ENCODE data around the gene RBM44. TPM values are rescaled to one million over a fixed set of nuclear protein-coding genes. Genes with fewer than 3 reads are reported as not detected.
"Not testable (repeated sequence)": the region's sequence is repeated elsewhere in the genome, so short reads cannot be mapped to it uniquely, and the experiment has no call there.

Gene RBM44
- total RNA-seq, 2 experiments from 2014 or later: 0.25 to 0.34 TPM

DNA sequence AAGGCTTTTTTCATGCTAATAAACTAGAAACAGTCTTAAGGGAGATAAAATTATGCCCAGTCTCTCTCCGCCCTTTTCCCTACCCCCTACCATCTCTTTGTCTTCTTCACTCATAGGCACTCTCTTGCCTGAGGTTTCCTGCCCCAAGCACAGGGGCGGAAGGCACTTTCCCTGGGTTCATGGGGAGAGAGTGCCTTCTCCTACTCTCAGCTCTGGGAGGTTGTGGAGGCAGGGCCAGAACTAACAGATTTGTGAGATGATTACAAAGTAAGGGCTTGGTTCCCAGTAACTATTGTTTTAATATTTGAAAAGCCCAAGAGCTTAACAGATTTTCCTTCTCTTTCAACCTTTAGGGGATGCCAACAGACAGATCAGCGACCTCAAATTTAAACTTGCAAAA is 26.1 kb upstream of the RBM44 start:
- ChIA-PET CTCF (interaction anchor here (0.7 kb wide), 1 partner anchor 99 kb away, joined by 3 read pairs; no protein-coding TSS in a partner anchor), POLR2A (no interaction called here)

GRCh38 chr2:237773826-237774225 is 24.8 kb upstream of the RBM44 start:
- CTCF ChIA-PET: interaction anchor here (0.7 kb wide), 2 partner anchors 78 to 194 kb away, joined by 3 to 4 read pairs; no protein-coding TSS in a partner anchor
- POLR2A ChIA-PET: no interaction called here

- ChIA-PET POLR2A (no interaction called here), CTCF (interaction anchor here (0.6 to 1.4 kb wide), 5 partner anchors 14 to 193 kb away, joined by 3 read pairs; no protein-coding TSS in a partner anchor)
These were observed 23.6 kb upstream of the RBM44 start for GRCh38 chr2:237774811-237775553.

DNA sequence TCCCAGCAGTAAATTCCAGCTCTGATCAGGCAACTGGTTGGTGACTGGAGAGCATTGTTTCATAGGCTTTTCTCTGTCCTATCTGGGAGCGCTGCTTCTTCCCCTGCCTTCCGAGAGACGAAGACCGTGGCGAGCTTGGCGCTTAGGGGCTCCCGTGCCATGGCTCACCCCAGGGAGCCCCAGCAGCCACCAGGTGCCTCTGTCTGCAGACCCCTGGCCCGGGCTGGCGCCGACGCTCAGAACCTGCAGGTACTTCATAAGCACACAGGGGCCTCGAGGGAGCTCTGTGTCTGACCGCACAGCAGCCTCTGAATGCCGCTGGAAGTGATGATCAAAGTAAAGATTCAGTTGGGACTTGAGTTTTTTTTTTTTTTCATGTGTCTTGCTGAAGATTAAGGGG is 19.1 kb upstream of the RBM44 start:
- CTCF ChIA-PET: interaction anchor here (1.0 kb wide), 1 partner anchor 51 kb away, joined by 3 read pairs; no protein-coding TSS in a partner anchor
- POLR2A ChIA-PET: no interaction called here

- CTCF ChIA-PET: no interaction called here
- POLR2A ChIA-PET: no interaction called here
These were observed 16.4 kb upstream of the RBM44 start for GRCh38 chr2:237782181-237782580.

DNA sequence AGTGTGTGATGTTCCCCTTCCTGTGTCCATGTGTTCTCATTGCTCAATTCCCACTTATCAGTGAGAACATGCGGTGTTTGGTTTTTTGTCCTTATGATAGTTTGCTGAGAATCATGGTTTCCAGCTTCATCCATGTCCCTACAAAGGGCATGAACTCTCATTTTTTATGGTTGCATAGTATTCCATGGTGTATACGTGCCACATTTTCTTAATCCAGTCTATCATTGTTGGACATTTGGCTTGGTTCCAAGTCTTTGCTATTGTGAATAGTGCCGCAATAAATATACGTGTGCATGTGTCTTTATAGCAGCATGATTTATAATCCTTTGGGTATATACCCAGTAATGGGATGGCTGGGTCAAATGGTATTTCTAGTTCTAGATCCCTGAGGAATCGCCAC is 14.9 kb upstream of the RBM44 start:
- POLR2A ChIA-PET, CTCF ChIA-PET: not testable (repeated sequence)

DNA sequence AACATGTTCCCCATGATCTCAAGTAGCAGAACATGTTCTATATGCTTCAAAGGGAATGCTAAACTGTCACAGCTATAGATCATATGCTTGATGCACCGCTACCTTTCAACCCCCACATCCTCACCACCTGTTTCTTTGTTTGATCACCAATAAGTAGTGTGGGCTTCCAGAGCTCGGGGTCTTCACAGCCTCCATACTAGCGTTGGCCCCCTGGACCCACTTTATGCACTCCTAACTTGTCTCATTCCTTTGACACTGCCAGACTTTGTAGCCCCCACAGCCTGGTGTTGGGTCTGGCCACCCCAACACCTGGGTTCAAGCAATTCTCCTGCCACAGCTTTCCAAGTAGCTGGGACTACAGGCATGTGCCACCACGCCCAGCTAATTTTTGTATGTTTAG is 11.6 kb upstream of the RBM44 start:
- ChIA-PET CTCF (interaction anchor here (0.7 to 1.3 kb wide), 2 partner anchors 42 to 64 kb away, joined by 3 read pairs; no protein-coding TSS in a partner anchor), POLR2A (no interaction called here)

DNA sequence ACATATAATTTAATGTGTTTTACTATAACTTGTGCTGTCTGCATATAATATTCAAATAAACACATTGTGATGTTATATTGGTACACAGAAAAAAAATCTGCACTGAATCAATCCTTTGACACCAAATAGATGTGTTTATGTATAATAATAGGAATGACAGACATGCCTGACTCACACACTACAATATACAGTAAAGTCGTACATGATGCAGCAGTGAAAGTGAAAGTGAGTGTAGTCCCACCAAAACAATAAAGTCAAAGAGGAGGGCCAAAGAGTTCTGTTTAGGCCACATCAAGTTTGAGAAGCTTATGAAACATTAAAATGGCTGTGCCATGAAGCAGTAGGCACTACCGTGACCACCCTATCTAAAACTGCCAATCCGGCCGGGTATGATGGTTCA is 8.2 kb upstream of the RBM44 start:
- ChIA-PET POLR2A (no interaction called here), CTCF (no interaction called here)

DNA sequence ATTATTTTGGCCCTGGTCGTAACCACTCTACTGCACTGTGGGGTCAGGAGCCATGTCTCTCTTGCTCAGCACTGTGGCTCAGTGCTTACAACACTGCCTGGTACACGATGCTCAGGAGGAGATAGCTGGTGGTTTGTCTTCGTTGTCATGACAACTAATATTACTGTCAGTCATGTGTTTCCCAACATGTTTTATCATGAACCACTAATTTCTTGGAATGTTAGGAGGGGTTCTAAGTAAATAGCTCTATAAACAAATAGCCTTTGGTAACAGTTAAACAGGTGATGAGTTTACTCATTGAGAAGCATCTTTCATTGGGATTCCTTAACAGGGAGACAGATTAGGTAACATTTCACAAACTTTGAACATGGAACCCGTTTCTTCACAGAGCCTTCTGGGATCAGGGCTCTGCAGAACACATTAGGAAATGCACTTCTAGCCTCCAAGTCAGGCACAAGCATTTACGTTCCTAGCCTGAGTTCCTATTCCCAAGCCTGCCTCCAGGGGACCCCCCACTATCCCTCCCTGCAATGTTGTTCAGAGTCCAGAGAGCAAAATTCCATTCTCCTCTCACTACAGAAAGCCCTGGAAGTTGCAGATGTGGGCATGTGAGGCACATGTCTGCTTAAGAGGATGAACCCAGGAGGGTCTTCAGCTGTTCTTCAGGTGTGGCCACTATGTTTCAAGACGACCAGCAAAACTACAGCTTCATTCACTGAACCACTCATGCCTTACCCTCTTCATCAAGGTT is 6.4 kb upstream of the RBM44 start:
- POLR2A ChIA-PET: no interaction called here

DNA sequence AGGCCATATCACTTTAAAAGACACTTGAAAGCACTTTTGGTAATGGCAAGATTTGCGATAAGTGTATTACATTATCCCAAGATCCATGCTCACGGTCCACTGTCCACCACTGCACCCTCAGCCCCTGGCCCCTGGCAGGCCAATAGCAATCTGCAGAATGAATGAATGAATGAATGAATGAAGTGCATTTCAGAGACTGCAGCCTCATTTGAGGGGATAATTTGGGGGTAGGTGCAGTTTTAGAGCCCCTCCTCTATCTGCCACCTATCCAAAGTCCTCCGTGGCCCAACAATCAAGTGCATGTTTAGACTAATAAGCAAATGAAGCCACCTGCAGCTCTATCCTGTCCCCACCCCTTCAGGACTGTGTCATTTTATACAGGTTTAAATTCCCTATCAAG is 1.3 kb upstream of the RBM44 start:
- POLR2A ChIA-PET: no interaction called here
- CTCF ChIA-PET: no interaction called here

More for the DNA sequence above, 6.4 kb upstream of the RBM44 start:
- CTCF ChIA-PET: no interaction called here

- POLR2A ChIA-PET: no interaction called here
These were observed 465 bp downstream of the RBM44 start for GRCh38 chr2:237799060-237799428.

GRCh38 chr2:237801466-237801865 is 2.9 kb downstream of the RBM44 start:
- ChIA-PET POLR2A (no interaction called here), CTCF (no interaction called here)

More at GRCh38 chr2:237799060-237799428, 465 bp downstream of the RBM44 start:
- CTCF ChIA-PET: no interaction called here

GRCh38 chr2:237806334-237806733 is 7.8 kb downstream of the RBM44 start:
- ChIA-PET POLR2A (no interaction called here), CTCF (no interaction called here)

DNA sequence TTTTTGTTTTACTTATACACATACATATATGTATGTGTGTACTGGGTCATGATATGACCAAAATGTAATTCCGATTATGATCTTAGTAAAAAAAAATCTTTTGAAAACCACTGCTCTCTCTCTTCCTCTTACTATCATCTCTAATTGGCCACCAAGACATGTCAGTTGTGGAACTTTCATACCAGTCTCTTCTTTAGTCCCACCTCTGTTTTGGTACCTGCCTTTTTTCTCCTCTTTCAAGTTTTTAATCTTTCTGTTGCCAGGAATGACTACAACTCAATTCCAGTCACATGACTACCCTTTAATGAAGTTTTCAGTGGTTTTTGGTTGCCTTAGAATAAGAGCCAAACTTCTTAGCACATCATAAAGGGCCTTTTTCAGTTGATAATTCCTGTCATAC is 17.1 kb downstream of the RBM44 start:
- POLR2A ChIA-PET: no interaction called here
- CTCF ChIA-PET: no interaction called here

GRCh38 chr2:237816531-237816930 is 18.0 kb downstream of the RBM44 start:
- ChIA-PET POLR2A (no interaction called here), CTCF (no interaction called here)

DNA sequence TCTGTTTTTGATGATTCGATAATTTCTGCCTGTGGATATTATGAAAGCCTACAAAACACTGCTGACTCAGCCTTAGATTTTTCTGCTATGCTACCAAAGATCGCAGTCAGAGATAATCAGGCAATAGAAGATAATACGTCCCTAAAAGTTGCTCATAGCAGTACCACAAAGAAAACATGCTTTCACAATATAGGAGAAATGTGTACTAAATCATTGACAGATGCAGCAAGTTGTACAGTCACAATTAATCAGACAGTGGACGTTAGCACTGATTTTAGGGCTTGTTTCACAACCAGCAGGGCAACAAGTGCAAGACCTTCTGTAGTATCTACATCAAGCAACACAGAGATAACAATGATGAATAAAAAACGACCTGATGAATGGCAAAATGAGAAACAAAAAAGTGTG is 19.5 kb downstream of the RBM44 start:
- POLR2A ChIA-PET: no interaction called here
- CTCF ChIA-PET: no interaction called here

- POLR2A ChIA-PET: interaction anchor here (0.7 kb wide), 1 partner anchor 47 kb away, joined by 4 read pairs; no protein-coding TSS in a partner anchor
- CTCF ChIA-PET: no interaction called here
These were observed 20.7 kb downstream of the RBM44 start for GRCh38 chr2:237819231-237819630.

GRCh38 chr2:237820421-237820820 is 21.8 kb downstream of the RBM44 start:
- CTCF ChIA-PET: no interaction called here
- POLR2A ChIA-PET: no interaction called here

DNA sequence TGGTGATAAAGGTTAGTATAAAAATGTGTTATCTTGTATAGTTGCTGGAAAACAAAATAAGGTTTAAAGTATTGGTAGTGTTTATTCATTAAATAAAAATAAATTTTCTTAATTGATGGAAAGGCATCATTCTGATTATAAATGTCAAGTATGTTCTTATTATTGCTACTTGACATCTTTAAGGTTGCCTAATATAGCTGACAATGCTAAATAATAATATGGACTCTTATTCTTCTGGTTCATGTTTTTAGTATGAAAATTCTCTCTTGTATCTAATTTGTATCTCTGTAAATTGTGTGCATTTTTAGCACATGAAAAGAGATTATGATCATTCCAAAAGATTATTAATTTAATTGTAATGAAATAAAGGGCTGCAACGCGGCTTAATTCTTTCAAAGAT is 25.0 kb downstream of the RBM44 start:
- CTCF ChIA-PET: no interaction called here
- POLR2A ChIA-PET: no interaction called here

- ChIA-PET CTCF (no interaction called here), POLR2A (no interaction called here)
These were observed 25.5 kb downstream of the RBM44 start for GRCh38 chr2:237824085-237824484.

GRCh38 chr2:237827421-237827987 is 28.9 kb downstream of the RBM44 start:
- POLR2A ChIA-PET: no interaction called here
- CTCF ChIA-PET: no interaction called here
